HFF-Myc (cell line): ENCODE results near the gene LIPA.
"Not testable (repeated sequence)": the region's sequence is repeated elsewhere in the genome, so short reads cannot be mapped to it uniquely, and the experiment has no call there.

Experiments used
- DNase-seq: peaks from one replicate; pipeline ENCODE4 v3.0.0-alpha.2; 2011; ENCODE audit warnings: low read depth; ENCODE audit errors: extremely low read depth
- H3K4me3 ChIP-seq: replicated peaks from 2 replicates; pipeline ENCODE4 v1.5.1; 2011; ENCODE audit warnings: low read depth, mild to moderate bottlenecking, control low read depth, low read length
- TF ChIP-seq, protein P1 (sequence below): IDR thresholded peaks from 2 replicates; pipeline ENCODE4 v1.5.1; 2012; ENCODE audit warnings: mild to moderate bottlenecking, low read depth, low read length, control low read depth; ENCODE audit errors: missing control alignments

Gene LIPA

DNA sequence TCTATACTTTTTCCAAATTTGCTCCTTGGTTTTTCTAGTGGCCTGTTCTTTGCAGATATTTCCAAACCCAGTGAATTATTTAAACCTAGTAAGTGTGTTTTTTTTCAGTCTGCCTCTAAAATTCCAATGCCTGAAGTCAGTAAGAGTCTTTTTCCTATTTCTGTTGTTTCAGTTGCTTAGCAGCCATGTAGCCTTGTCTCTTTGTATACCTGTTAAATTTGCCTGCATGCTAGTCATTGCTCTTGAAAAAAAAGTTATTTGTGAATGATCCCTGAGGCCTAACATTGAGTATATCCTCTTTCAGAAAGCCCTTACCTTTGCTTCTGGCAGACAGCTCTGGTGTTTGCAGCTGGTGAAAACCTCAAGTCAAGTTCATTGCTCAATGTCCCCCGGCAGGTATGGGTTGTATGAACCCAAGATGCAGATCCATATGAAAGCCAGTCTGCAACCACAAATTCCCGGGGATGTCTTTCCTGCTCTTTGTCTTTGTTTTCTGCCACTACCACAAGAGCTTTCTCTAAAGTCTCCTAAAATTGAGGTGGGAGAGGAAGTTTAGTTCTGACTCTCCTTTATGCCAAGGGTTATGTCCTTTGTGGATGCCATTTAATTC is 80.2 kb downstream of the LIPA start:
- DNase-seq, result no peak
- TF ChIP-seq, protein P1, sequence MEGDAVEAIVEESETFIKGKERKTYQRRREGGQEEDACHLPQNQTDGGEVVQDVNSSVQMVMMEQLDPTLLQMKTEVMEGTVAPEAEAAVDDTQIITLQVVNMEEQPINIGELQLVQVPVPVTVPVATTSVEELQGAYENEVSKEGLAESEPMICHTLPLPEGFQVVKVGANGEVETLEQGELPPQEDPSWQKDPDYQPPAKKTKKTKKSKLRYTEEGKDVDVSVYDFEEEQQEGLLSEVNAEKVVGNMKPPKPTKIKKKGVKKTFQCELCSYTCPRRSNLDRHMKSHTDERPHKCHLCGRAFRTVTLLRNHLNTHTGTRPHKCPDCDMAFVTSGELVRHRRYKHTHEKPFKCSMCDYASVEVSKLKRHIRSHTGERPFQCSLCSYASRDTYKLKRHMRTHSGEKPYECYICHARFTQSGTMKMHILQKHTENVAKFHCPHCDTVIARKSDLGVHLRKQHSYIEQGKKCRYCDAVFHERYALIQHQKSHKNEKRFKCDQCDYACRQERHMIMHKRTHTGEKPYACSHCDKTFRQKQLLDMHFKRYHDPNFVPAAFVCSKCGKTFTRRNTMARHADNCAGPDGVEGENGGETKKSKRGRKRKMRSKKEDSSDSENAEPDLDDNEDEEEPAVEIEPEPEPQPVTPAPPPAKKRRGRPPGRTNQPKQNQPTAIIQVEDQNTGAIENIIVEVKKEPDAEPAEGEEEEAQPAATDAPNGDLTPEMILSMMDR, result no peak
- no peak overlapping the region for H3K4me3 ChIP-seq

DNA sequence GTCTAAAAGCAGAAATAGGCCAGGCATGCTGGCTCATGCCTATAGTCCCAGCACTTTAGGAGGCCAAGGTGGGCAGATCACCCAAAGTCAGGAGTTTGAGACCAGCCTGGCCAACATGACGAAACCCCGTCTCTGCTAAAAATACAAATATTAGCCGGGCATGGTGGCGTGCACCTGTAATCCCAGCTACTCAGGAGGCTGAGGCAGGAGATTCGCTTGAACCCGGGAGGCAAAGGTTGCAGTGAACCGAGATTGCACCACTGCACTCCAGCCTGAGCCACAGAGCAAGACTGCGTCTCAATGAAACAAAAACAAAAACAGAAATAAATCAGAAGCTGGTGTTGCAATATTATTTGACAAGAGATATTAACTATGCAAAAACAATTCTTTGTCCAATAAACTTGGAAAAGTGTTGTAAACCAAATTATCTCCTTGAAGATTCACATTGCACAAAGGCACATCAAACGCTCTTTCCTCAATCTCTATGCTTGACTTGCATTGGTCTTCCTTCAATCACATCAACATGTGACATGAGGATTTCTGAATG is 83.1 kb downstream of the LIPA start:
- not testable (repeated sequence) for DNase-seq, H3K4me3 ChIP-seq

DNA sequence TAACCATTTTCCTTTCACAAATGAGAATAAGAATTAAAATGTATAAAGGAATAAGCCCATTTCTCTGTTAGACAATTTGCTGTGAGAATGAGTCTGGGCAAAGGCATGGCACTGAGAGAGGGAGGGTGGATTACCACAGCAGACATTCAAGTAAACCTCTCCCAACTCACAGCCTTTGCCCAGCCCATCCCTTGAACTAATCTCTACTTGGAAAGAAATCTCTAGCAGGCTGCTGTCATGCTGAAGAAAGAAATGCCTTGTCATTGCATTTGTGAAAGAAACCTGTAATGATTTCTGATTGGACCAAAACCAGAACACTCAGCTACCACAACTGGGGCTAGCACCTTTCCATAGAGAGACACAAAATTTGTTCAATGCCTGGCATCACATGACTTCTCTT is 83.7 kb downstream of the LIPA start:
- DNase-seq, result no peak
- H3K4me3 ChIP-seq, result no peak overlapping the region
- TF ChIP-seq, protein P1, result no peak

DNA sequence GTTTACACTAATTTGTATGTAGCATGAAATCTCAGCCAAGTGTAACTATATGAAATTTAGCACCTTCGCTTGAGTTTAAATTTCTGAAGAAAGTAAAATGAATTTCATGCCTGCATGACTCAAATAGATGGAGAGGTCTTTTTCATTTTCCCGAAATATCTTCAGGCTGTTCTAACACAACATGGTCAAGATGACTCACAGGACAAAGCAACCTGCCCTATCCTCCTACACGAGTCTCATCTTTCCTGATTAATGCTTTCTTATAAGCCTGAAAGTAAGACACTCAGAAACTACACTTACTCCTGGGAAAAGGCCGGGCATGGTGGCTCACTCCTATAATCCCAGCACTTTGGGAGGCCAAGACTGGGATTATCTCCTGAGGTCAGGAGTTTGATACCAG is 85.7 kb downstream of the LIPA start:
- H3K4me3 ChIP-seq, result no peak overlapping the region
- TF ChIP-seq, protein P1, result no peak
- no peak for DNase-seq

DNA sequence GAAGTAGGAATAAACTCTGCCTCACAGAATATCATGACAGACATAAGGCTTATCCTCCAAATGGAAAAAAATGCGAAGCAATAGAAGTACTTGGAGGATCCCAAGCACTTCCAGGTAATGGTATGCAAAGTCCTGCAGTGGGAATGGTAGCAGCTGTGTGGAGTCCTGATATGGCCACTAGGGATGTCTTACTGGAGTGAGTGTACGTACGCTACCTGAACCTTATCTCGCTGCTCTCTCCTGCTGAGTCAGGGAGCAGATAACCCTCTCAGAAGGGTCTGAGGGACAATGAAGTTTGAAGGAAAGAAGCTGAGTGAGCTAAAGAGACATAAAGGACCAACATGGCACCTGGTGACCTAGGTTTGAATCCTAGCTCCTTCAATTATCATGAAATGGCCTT is 86.7 kb downstream of the LIPA start:
- TF ChIP-seq, protein P1, result no peak
- no peak overlapping the region for H3K4me3 ChIP-seq

DNA sequence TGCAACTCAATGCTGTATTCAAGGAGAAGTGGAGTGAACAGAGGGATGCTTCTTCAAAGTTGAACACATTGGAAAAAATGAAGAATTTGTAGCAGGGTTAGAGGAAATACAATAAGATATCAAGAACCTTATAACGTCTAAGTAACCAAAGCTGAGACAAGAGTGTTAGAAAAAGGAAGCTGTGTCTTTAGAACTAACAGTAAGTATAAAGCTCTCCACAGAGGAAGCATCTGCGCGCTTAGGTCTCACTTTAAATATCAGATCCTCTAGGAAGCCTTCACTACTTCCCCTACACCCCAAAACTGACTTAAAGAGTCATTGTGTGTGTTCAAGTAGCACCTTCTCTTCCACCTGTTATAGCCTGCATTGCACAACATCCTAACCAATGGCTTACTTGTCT is 87.5 kb downstream of the LIPA start:
- no peak for DNase-seq
- TF ChIP-seq, protein P1, result no peak
- no peak overlapping the region for H3K4me3 ChIP-seq

More for the DNA sequence above, 86.7 kb downstream of the LIPA start:
- DNase-seq, result no peak
